ENCODE results near the gene UIMC1.
A peak's percentile ranks its signal among the peaks of the same experiment; 100 is the strongest.
"Not testable (repeated sequence)": the region's sequence is repeated elsewhere in the genome, so short reads cannot be mapped to it uniquely, and the experiment has no call there.

The UIMC1 gene

GRCh38 chr5:177005619-177006264 lies 837 bp downstream of the UIMC1 start:
- peak; percentile 25 for DNase-seq

- no peak for DNase-seq
These were observed 1.6 kb downstream of the UIMC1 start for GRCh38 chr5:177004961-177005360.

GRCh38 chr5:177003649-177004048 lies 2.9 kb downstream of the UIMC1 start:
- DNase-seq: no peak

GRCh38 chr5:176999526-176999925 lies 7.1 kb downstream of the UIMC1 start:
- DNase-seq: not testable (repeated sequence)

GRCh38 chr5:176998828-176999227 lies 7.8 kb downstream of the UIMC1 start:
- DNase-seq: no peak

GRCh38 chr5:176996780-176997179 lies 9.8 kb downstream of the UIMC1 start:
- no peak for DNase-seq

- DNase-seq: no peak
These were observed 10.4 kb downstream of the UIMC1 start for GRCh38 chr5:176995896-176996767.

GRCh38 chr5:176995122-176995490 lies 11.5 kb downstream of the UIMC1 start:
- no peak for DNase-seq

- no peak for DNase-seq
These were observed 12.0 kb downstream of the UIMC1 start for GRCh38 chr5:176994460-176995121.

- DNase-seq: not testable (repeated sequence)
These were observed 13.5 kb downstream of the UIMC1 start for GRCh38 chr5:176993081-176993480.

- DNase-seq: no peak
These were observed 19.0 kb downstream of the UIMC1 start for GRCh38 chr5:176987583-176987982.

GRCh38 chr5:176986280-176986679 lies 20.3 kb downstream of the UIMC1 start:
- DNase-seq: no peak

- no peak for DNase-seq
These were observed 21.1 kb downstream of the UIMC1 start for GRCh38 chr5:176985516-176985915.

GRCh38 chr5:176984176-176984575 lies 22.4 kb downstream of the UIMC1 start:
- not testable (repeated sequence) for DNase-seq

- not testable (repeated sequence) for DNase-seq
These were observed 23.0 kb downstream of the UIMC1 start for GRCh38 chr5:176983593-176983992.

- DNase-seq: not testable (repeated sequence)
These were observed 23.5 kb downstream of the UIMC1 start for GRCh38 chr5:176983112-176983511.

GRCh38 chr5:176980818-176981217 lies 25.8 kb downstream of the UIMC1 start:
- DNase-seq: no peak

- DNase-seq: no peak
These were observed 26.9 kb downstream of the UIMC1 start for GRCh38 chr5:176979669-176980068.

- no peak for DNase-seq
These were observed 40.9 kb downstream of the UIMC1 start for GRCh38 chr5:176965633-176966032.

GRCh38 chr5:176959051-176959450 lies 47.5 kb downstream of the UIMC1 start:
- no peak for DNase-seq

- no peak for DNase-seq
These were observed 49.8 kb downstream of the UIMC1 start for GRCh38 chr5:176956756-176957155.

GRCh38 chr5:176955895-176956294 lies 50.7 kb downstream of the UIMC1 start:
- DNase-seq: no peak

GRCh38 chr5:176954050-176954449 lies 52.5 kb downstream of the UIMC1 start:
- no peak for DNase-seq
